MV-4-11 (cell line): Measurements from ENCODE around the gene DCC.

Experiments
- DNase-seq: peaks from one replicate; lab custom pipeline; 2025; lab: John Stamatoyannopoulos, UW

Gene DCC

GRCh38 chr18:53521068-53521467 is 1181.1 kb downstream of the DCC start:
- no peak for DNase-seq

GRCh38 chr18:53526101-53526870 is 1186.3 kb downstream of the DCC start:
- DNase-seq, result no peak

GRCh38 chr18:53527365-53527764 is 1187.4 kb downstream of the DCC start:
- no peak for DNase-seq

DNA sequence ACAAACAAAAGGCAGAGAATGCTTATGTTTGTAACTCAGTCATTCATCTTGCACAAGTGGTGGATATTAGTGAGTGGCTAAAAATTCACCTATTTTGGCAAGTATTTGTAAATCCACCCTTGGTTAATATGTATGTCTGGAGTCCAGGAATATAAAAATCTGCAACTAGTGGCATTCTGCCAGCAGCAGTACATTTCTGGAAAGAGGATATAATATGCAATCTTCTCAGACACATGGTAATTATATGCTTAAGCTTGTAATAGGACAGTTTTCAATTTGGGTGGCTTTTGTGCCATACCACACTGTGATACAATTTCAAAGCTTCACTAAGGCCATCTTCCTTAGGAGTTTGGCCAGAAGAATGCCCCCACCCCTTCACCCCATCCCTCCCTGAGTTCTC is 1191.2 kb downstream of the DCC start:
- no peak for DNase-seq

GRCh38 chr18:53531896-53532295 is 1191.9 kb downstream of the DCC start:
- DNase-seq, result no peak

DNA sequence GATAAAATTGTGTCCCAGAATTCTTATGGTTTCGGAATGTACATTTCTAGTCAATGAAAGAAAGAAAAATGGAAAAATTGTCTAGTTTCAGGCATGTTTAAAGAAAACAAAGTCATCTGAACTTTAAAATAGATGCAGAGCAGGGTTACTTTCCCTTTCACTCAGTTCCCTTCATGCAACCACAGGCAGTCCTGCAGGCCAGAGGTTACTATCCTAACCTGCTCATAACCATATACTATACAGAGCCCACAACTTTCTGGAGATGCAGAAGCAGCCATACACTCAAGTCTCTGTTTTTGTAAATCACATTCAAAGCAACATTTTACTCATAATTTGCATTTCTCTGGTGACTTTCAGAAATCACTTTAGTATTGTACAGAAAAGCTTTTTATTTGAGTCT is 1194.2 kb downstream of the DCC start:
- no peak for DNase-seq

GRCh38 chr18:53534695-53535094 is 1194.7 kb downstream of the DCC start:
- DNase-seq, result no peak

- no peak for DNase-seq
These were observed 1196.9 kb downstream of the DCC start for GRCh38 chr18:53536908-53537307.

DNA sequence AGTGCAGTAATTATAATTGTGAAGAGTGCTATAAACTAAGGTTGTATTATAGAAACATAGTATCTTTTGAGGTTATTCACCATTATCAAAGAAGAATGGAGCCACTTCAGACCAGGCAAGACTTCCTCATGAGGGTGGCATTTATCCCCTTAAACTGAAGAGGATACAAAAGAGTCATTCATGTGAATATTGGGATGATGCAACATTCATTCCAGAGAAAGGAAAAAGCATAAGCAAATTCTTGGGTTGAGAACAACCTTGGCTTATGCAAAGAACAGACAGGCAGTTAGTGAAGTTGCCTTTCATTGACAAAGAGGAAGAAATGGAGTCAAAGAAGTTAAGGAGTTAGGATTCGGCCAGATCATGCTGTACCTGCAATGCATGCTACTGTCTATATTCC is 1201.9 kb downstream of the DCC start:
- no peak for DNase-seq

DNA sequence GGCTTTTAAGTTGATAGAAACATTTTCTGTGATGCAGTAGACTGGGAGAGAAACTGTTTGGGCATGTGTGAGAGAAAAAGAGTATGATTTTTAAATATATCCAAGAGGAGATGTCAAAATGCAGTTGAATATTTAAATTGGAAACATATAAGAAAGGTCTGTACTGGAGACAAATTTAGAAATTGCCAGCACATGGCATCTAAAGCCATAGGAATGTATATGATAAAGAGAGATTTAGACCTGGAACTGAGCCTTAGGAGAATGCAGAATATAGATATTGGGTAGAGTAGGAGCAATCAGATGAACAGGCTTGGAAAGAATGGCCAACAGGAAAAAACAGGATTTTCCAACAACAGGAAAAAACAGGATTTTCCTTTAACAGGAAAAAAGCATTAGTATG is 1203.7 kb downstream of the DCC start:
- no peak for DNase-seq

DNA sequence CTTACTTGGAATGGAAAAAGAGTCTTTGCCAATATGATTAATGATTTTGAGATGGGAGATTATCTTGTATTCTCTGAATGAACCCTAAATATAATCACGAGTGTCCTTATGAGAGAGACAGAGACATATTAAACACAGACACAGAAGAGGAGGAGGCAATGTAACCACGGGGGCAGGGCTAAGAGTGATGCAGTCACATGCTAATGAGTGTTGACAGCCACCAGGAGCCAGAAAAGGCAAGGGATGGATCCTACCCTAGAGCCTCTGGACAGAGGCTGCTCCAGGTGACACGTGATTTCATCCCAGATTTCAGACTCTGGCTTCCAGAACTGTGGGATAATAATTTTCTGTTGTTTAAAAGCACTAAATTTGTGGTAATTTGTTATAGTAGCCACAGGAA is 1204.9 kb downstream of the DCC start:
- DNase-seq, result no peak

DNA sequence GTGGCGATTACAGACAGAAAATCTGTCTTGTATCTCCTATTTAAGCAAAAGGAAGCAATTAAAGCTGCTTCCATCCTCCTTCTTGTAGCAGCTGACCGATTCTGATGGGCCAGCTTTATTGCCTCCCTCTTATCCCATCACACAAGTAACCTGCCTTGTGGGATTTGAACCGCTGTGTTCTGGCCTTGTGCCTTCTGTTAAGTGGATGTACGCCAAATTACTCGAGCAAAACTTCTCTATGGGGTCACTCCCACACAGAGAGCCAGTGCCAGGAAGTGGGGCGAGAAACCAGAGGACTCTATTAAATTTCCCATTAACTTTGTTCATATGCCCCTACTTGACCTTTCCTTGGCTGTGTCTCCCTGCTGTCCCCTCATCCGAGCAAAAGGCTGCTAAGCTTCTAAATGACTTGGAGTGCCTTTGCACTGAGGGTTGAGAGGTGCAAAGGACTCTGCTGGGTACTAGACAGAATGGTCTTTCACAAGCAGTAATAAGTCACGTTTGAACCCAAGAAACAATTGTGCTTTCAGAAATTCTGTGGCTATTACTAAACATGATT is 1212.0 kb downstream of the DCC start:
- no peak for DNase-seq

GRCh38 chr18:53553030-53553429 is 1213.0 kb downstream of the DCC start:
- no peak for DNase-seq

- DNase-seq, result no peak
These were observed 1216.5 kb downstream of the DCC start for GRCh38 chr18:53556450-53556849.

- no peak for DNase-seq
These were observed 1220.5 kb downstream of the DCC start for GRCh38 chr18:53560546-53560945.

- no peak for DNase-seq
These were observed 1226.6 kb downstream of the DCC start for GRCh38 chr18:53566626-53567025.

- DNase-seq, result peak; percentile 2
These were observed 1228.1 kb downstream of the DCC start for GRCh38 chr18:53567929-53568574.
